Measurements from ENCODE around the gene TBL1X.

GRCh38 chrX:9786798-9787635, 322.2 kb downstream of the TBL1X start:
- TF ChIP-seq CTCF (IDR thresholded peaks at IDR 0.05) (no peak), POLR2A (IDR thresholded peaks at IDR 0.05) (no peak)

Measured in adrenal gland (tissue), 5 donors.